Measurements from ENCODE around the gene PIGO.

Gene PIGO

DNA sequence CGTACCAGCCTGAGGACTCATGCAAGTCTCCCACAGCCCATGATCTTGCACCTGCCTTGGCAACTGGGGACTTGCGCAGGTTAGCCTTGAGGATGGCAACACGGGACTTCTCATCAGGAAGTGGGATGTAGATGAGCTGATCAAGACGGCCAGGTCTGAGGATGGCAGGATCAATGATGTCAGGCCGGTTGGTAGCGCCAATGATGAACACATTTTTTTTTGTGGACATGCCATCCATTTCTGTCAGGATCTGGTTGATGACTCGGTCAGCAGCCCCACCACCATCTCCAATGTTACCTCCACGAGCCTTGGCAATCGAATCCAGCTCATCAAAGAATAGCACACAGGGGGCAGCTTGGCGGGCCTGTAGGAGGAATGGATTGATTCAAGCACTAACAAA is 37.0 kb downstream of the PIGO start:
- no peak overlapping the region for H3K27ac ChIP-seq (replicated peaks)
- DNase-seq (ENCODE audit: low read depth in 1 of 2, low spot score in 1 of 2) = no peak
- H3K27me3 ChIP-seq (ENCODE audit: insufficient read depth, poor library complexity, severe bottlenecking) = no peaks in the 10 kb centered on the region
- no peak for TF ChIP-seq GABPA (IDR thresholded peaks at IDR 0.05; ENCODE audit: low read depth)
- no peak for TF ChIP-seq SPI1 (IDR thresholded peaks at IDR 0.05; ENCODE audit: borderline replicate concordance, low read depth)
- TF ChIP-seq POLR2AphosphoS5 (IDR thresholded peaks at IDR 0.05; ENCODE audit: low read depth) = no peak
- TF ChIP-seq, protein P1, sequence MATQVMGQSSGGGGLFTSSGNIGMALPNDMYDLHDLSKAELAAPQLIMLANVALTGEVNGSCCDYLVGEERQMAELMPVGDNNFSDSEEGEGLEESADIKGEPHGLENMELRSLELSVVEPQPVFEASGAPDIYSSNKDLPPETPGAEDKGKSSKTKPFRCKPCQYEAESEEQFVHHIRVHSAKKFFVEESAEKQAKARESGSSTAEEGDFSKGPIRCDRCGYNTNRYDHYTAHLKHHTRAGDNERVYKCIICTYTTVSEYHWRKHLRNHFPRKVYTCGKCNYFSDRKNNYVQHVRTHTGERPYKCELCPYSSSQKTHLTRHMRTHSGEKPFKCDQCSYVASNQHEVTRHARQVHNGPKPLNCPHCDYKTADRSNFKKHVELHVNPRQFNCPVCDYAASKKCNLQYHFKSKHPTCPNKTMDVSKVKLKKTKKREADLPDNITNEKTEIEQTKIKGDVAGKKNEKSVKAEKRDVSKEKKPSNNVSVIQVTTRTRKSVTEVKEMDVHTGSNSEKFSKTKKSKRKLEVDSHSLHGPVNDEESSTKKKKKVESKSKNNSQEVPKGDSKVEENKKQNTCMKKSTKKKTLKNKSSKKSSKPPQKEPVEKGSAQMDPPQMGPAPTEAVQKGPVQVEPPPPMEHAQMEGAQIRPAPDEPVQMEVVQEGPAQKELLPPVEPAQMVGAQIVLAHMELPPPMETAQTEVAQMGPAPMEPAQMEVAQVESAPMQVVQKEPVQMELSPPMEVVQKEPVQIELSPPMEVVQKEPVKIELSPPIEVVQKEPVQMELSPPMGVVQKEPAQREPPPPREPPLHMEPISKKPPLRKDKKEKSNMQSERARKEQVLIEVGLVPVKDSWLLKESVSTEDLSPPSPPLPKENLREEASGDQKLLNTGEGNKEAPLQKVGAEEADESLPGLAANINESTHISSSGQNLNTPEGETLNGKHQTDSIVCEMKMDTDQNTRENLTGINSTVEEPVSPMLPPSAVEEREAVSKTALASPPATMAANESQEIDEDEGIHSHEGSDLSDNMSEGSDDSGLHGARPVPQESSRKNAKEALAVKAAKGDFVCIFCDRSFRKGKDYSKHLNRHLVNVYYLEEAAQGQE (IDR thresholded peaks at IDR 0.05; ENCODE audit: insufficient replicate concordance, low read depth) = no peak
- TF ChIP-seq, protein P2, sequence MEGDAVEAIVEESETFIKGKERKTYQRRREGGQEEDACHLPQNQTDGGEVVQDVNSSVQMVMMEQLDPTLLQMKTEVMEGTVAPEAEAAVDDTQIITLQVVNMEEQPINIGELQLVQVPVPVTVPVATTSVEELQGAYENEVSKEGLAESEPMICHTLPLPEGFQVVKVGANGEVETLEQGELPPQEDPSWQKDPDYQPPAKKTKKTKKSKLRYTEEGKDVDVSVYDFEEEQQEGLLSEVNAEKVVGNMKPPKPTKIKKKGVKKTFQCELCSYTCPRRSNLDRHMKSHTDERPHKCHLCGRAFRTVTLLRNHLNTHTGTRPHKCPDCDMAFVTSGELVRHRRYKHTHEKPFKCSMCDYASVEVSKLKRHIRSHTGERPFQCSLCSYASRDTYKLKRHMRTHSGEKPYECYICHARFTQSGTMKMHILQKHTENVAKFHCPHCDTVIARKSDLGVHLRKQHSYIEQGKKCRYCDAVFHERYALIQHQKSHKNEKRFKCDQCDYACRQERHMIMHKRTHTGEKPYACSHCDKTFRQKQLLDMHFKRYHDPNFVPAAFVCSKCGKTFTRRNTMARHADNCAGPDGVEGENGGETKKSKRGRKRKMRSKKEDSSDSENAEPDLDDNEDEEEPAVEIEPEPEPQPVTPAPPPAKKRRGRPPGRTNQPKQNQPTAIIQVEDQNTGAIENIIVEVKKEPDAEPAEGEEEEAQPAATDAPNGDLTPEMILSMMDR (IDR thresholded peaks at IDR 0.05; ENCODE audit: insufficient read depth, low read length) = no peak
- H3K4me3 ChIP-seq (replicated peaks; ENCODE audit: insufficient read depth, low read length) = no peak overlapping the region

GRCh38 chr9:35057271-35057620 is 39.1 kb downstream of the PIGO start:
- no peak overlapping the region for H3K4me3 ChIP-seq (replicated peaks; ENCODE audit: insufficient read depth, low read length)
- no peaks in the 10 kb centered on the region for H3K27me3 ChIP-seq (ENCODE audit: insufficient read depth, poor library complexity, severe bottlenecking)
- TF ChIP-seq, protein P2 (IDR thresholded peaks at IDR 0.05; ENCODE audit: insufficient read depth, low read length) = no peak
- H3K27ac ChIP-seq (replicated peaks) = no peak overlapping the region
- no peak for DNase-seq (ENCODE audit: low read depth in 1 of 2, low spot score in 1 of 2)

DNA sequence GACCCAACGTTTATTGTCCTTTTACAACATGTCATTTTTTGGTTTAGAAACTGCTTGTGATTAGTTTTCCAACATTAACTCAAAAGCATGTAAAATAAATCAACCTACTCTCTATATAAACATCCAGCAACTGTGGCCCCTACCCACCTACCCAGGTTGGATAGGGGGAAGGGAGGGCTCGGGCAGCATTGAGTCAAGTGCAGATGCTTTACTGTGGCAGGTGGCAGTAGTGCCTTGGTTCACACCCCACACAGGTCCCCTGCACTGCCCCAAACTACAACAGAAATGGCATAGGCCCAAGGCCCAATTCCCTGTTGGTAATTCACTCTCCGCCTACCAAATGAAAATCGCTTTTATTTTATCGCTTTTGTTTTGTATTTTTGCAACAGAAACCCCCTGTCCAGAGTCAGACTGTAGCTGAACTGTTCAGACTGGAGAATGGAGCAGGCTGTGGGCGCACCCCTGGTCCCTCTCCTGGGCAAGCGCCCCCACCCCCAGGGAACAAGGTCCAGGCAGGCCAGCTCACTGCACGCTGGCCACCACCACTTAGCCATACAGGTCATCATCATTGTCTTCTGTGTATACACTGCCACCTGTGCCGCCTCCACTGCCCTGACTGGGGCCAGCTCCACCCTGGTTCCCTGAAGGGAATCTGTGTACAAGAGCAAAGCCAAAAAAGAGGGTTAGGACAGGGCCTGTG is 39.7 kb downstream of the PIGO start:
- Histone ChIP-seq H3K27me3 (ENCODE audit: insufficient read depth, poor library complexity, severe bottlenecking) (no peaks in the 10 kb centered on the region), H3K4me3 (replicated peaks; ENCODE audit: insufficient read depth, low read length) (no peak overlapping the region), H3K27ac (replicated peaks) (no peak overlapping the region)
- no peak for DNase-seq (ENCODE audit: low read depth in 1 of 2, low spot score in 1 of 2)
- no peak for TF ChIP-seq POLR2AphosphoS5 (IDR thresholded peaks at IDR 0.05; ENCODE audit: low read depth)
- no peak for TF ChIP-seq GABPA (IDR thresholded peaks at IDR 0.05; ENCODE audit: low read depth)
- no peak for TF ChIP-seq SPI1 (IDR thresholded peaks at IDR 0.05; ENCODE audit: borderline replicate concordance, low read depth)
- TF ChIP-seq, protein P1 (IDR thresholded peaks at IDR 0.05; ENCODE audit: insufficient replicate concordance, low read depth) = no peak
- TF ChIP-seq, protein P2 (IDR thresholded peaks at IDR 0.05; ENCODE audit: insufficient read depth, low read length) = no peak

All from HL-60 (cell line).